OCI-LY3 (cell line): ENCODE measurements around the gene PRMT1.

Experiments used
- CTCF ChIP-seq: fragments of 200-600, 300-600 bp; sonication (generic); IDR thresholded peaks from 2 replicates; pipeline ENCODE4 v1.5.1; 2014; ENCODE audit warnings: antibody characterized with exemption, low read length, low read depth
- EZH2phosphoT487 ChIP-seq: fragments of 200-600 bp; shearing (Covaris generic); IDR thresholded peaks from 2 replicates; pipeline ENCODE4 v1.6.1; 2018; ENCODE audit warnings: antibody characterized with exemption, mixed run types, low read depth

- TF ChIP-seq CTCF (no peak), EZH2phosphoT487 (no peak)
These were observed 36.8 kb upstream of the PRMT1 start, which contains the start of gene RRAS for GRCh38 chr19:49640113-49640898.
